ENCODE data around the gene QRICH1. TPM values are rescaled to one million over a fixed set of nuclear protein-coding genes. Genes with fewer than 3 reads are reported as not detected.

The QRICH1 gene
- total RNA-seq, 1 donor from 2014 or later: 53.6 TPM

DNA sequence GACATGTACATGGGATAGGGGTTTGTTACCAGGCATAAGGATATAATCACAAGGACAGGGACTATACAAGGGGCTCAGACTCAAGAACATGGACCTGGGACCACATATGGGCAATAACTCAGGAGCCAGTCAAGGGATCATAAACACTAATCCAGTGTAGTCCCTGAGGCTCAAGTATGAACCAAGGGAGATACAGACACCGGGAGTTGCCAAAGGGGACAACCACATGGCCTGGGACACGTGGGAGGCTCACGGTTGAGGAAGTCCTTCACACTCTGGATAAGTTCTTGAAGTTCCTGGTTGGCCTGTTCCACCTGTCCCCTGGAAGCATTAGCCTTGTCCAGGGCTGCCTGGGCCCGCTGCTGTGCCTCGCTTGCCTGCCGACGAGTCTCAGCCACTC, 28.6 kb upstream of the QRICH1 start:
- TF ChIP-seq, protein P1, sequence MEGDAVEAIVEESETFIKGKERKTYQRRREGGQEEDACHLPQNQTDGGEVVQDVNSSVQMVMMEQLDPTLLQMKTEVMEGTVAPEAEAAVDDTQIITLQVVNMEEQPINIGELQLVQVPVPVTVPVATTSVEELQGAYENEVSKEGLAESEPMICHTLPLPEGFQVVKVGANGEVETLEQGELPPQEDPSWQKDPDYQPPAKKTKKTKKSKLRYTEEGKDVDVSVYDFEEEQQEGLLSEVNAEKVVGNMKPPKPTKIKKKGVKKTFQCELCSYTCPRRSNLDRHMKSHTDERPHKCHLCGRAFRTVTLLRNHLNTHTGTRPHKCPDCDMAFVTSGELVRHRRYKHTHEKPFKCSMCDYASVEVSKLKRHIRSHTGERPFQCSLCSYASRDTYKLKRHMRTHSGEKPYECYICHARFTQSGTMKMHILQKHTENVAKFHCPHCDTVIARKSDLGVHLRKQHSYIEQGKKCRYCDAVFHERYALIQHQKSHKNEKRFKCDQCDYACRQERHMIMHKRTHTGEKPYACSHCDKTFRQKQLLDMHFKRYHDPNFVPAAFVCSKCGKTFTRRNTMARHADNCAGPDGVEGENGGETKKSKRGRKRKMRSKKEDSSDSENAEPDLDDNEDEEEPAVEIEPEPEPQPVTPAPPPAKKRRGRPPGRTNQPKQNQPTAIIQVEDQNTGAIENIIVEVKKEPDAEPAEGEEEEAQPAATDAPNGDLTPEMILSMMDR (conservative IDR thresholded peaks at IDR 0.05; ENCODE audit: low read depth, low read length): no peak
- DNase-seq (ENCODE audit: low read depth): no peak
- H3K4me3 ChIP-seq (ENCODE audit: low read depth, low read length): no peak overlapping the region

DNA sequence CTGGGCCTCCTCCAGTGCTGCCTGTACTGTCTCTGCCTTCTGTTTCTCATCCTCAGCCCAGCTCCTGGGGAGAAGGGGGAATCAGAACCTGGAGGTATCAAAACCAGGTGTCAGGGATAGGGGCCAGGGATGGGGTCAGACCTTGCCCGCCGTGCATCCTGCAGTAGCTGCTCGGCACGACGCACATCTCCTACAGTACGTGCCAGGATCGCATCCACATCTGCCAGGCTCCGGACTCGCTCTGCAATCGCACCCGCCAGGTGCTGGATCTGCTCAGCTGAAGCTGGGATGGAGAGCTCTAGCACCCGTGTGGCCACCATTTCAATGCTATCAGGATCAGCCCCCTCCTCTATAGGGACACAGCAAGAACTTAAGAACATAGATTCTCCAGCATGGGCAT, 28.2 kb upstream of the QRICH1 start:
- DNase-seq (ENCODE audit: low read depth): no peak
- TF ChIP-seq, protein P1 (conservative IDR thresholded peaks at IDR 0.05; ENCODE audit: low read depth, low read length): no peak
- no peak overlapping the region for H3K4me3 ChIP-seq (ENCODE audit: low read depth, low read length)

DNA sequence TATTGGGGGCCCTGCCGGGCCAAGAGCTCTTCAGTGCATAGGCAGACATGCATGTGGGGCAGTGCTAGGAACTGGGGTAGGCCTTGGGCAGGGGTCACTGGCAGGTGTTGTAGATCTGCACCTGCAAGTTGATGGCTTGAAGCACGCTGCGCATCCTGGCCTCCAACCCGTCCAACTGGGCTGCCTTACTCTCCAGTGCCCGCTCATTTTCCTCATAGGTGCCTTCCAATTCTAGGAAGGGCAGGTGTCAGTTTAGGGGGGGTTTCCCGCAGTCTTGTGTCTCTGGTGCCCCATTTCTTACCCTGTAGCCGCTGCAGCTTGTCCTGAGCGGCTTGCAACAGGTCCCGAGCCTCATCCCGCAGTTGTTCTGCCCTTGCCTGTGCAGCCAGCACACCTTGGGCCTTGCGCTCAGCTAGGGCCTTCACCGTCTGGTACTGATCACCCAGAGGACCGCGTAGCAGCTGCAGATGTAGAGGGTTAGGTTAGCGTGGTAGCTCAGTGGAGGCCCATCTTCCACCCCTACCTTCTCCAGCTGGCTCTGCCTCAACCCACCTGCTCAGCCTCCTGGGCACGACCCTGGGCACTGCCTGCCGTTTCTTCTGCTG, 27.4 kb upstream of the QRICH1 start:
- TF ChIP-seq, protein P1 (conservative IDR thresholded peaks at IDR 0.05; ENCODE audit: low read depth, low read length): no peak
- no peak for DNase-seq (ENCODE audit: low read depth)
- H3K4me3 ChIP-seq (ENCODE audit: low read depth, low read length): peak overlapping the region; percentile 90

DNA sequence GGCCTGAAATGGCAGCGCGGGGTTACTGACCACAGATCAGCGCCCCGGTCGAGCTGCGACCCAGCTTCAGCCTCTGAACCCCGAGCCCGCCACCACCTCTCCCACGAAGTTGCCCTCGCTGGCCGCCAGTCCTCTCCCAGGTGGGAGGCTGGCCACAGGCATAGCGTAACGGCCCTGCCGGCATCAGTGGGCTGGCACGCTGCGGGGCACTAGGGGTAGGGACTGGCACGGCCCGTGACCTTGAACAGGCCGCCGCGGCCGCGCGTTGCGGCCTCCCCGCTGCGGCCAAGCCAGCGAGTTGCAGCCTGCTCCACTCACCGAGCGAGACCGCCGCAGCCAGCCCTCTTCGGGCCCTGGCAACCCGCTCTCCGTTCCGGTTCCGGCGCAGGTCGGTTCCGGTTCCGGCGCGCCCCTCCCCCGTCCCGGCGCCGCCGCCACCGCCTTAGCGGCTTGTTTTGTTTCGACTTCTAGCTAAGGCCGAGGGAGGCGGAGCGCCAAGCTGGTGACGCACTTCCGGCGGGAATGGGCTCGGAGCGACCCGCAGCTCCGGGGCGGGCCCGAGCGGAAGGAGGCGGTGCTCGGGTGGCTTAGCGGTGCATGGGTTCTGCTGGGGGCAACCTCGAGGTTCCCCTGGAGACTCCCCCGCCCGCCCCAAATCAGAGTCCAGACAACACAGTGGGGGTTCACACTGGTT, 26.7 kb upstream of the QRICH1 start, which contains the start of gene USP19:
Gene USP19, minus strand, starts transcription at position 386 of the 694 bp plus-strand sequence. CDS start 1,678 bp downstream, outside the sequence.
- peak within 1 kb of the TSS; percentile 90 for H3K4me3 ChIP-seq (ENCODE audit: low read depth, low read length)
- TF ChIP-seq, protein P1 (conservative IDR thresholded peaks at IDR 0.05; ENCODE audit: low read depth, low read length): no peak
- peak; percentile 16 for DNase-seq (ENCODE audit: low read depth)

DNA sequence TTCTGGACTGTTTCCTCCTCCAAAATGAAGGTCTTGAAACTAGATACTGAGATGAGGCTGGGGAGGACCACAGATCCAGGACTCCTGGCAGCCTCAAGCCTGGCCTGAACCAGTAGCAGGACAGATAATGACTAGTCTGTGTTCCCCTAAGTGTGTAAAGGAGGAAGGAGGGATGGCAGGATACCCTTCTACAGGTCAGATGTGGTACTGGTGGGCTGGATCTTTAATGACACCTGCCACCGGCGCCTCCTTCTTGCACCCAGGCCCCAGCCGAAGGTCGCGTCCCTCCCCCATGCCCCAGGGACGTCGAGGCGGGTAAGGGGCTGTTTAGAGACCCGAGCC, 26.2 kb upstream of the QRICH1 start:
- no peak for DNase-seq (ENCODE audit: low read depth)
- peak overlapping the region; percentile 90 for H3K4me3 ChIP-seq (ENCODE audit: low read depth, low read length)
- TF ChIP-seq, protein P1 (conservative IDR thresholded peaks at IDR 0.05; ENCODE audit: low read depth, low read length): no peak

DNA sequence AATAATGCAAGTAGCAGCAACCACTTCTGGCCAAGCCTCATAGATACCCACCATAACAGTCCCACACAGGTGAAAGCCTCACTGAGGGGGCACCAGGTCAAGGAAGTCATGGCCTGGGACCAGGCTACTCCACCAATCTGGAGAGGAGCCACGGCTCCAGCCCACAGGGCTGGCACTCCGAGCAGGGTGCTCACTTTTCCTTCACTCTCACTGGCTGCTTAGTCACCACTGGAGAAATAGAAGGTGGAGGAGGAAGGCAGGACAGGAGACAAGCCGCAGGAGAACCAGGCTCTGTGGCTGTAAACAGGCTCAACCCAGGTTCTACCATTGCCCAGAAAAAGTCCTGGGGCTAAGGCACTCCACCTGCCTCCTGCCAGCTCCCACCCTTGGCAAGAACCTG, 25.6 kb upstream of the QRICH1 start:
- H3K4me3 ChIP-seq (ENCODE audit: low read depth, low read length): peak overlapping the region; percentile 90
- TF ChIP-seq, protein P1 (conservative IDR thresholded peaks at IDR 0.05; ENCODE audit: low read depth, low read length): no peak
- DNase-seq (ENCODE audit: low read depth): no peak

DNA sequence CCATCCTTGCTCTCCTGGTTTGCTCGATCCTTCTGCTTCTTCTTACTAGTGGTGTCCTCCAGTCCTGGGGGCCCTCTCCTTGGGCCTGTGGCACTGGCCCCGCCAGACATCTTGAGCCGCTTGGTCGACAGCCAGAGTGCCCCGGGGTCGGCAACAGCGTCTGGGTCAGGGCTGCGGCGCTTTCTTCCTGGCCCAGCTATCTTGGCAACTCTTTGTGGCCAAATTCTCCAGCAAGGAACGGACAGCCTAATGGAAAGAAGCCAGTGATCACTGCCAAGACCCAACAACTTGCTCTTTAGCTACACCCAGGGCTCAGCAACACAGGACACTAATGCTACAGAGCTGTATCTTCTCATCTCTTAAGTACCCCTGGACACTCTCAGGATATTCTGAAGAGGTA, 25.2 kb upstream of the QRICH1 start:
- peak overlapping the region; percentile 90 for H3K4me3 ChIP-seq (ENCODE audit: low read depth, low read length)
- TF ChIP-seq, protein P1 (conservative IDR thresholded peaks at IDR 0.05; ENCODE audit: low read depth, low read length): no peak
- DNase-seq (ENCODE audit: low read depth): no peak
